Hepatocyte (in vitro differentiated cells): ENCODE results near the gene HPX. TPM values are rescaled to one million over a fixed set of nuclear protein-coding genes. Genes with fewer than 3 reads are reported as not detected.

Experiments
- DNase-seq: peaks from one replicate; pipeline ENCODE4 v3.0.0-alpha.2; 2016; ENCODE audit warnings: low spot score
- H2AFZ ChIP-seq: fragments of 200-600 bp; sonication (generic); 2 replicates; pipeline ENCODE4 v1.6.0; 2016; ENCODE audit warnings: antibody characterized with exemption, mild to moderate bottlenecking
- H3K27ac ChIP-seq: fragments of 200-600 bp; sonication (generic); 2 replicates; pipeline ENCODE4 v1.5.1; 2016; ENCODE audit warnings: mild to moderate bottlenecking
- H3K27me3 ChIP-seq: fragments of 200-600 bp; sonication (generic); 2 replicates; pipeline ENCODE4 v1.6.1; 2016
- H3K36me3 ChIP-seq: fragments of 200-600 bp; sonication (generic); replicated peaks from 2 replicates; pipeline ENCODE4 v1.5.1; 2016; ENCODE audit warnings: low read depth; ENCODE audit not compliant: insufficient read depth
- H3K4me1 ChIP-seq: fragments of 200-600 bp; sonication (generic); 2 replicates; pipeline ENCODE4 v1.5.1; 2016; ENCODE audit warnings: mild to moderate bottlenecking, moderate library complexity; ENCODE audit not compliant: insufficient read depth
- H3K4me2 ChIP-seq: fragments of 200-600 bp; sonication (generic); 2 replicates; pipeline ENCODE4 v1.6.0; 2016
- H3K4me3 ChIP-seq: fragments of 200-600 bp; sonication (generic); 2 replicates; pipeline ENCODE4 v1.5.1; 2016; ENCODE audit warnings: mild to moderate bottlenecking
- H3K79me2 ChIP-seq: fragments of 200-600 bp; sonication (generic); 2 replicates; pipeline ENCODE4 v1.6.0; 2017; ENCODE audit warnings: mild to moderate bottlenecking
- H3K9me2 ChIP-seq: fragments of 200-600 bp; sonication (generic); replicated peaks from 2 replicates; pipeline ENCODE4 v1.6.0; 2017; ENCODE audit warnings: mild to moderate bottlenecking; ENCODE audit not compliant: insufficient read depth
- H3K9me3 ChIP-seq: fragments of 200-600 bp; sonication (generic); 2 replicates; pipeline ENCODE4 v1.5.1; 2016; ENCODE audit warnings: low read depth, mild to moderate bottlenecking
- H4K20me1 ChIP-seq: fragments of 200-600 bp; sonication (generic); 2 replicates; pipeline ENCODE4 v1.6.0; 2016; ENCODE audit warnings: mild to moderate bottlenecking; ENCODE audit not compliant: insufficient read depth, poor library complexity, severe bottlenecking
- CTCF ChIP-seq: fragments of 200-600 bp; sonication (generic); IDR thresholded peaks from 2 replicates; pipeline ENCODE4 v1.5.1; 2016; ENCODE audit warnings: antibody characterized with exemption, mild to moderate bottlenecking; ENCODE audit not compliant: poor library complexity
- EZH2 ChIP-seq: fragments of 200-600 bp; sonication (generic); IDR thresholded peaks from 2 replicates; pipeline ENCODE4 v1.6.1; 2016; ENCODE audit warnings: antibody characterized with exemption, mild to moderate bottlenecking, borderline replicate concordance
- EZH2phosphoT487 ChIP-seq: fragments of 200-600 bp; sonication (generic); IDR thresholded peaks from one replicate; pipeline ENCODE4 v1.6.1; 2018; ENCODE audit warnings: antibody characterized with exemption, mild to moderate bottlenecking, low read depth, moderate library complexity; ENCODE audit not compliant: unreplicated experiment, severe bottlenecking
- WGBS: methylation state at CpG from one replicate; pipeline ENCODE4 v1.1.6; 2016; ENCODE audit warnings: low lambda C conversion rate; ENCODE audit errors: missing lambda C conversion rate; 5-methylcytosine and 5-hydroxymethylcytosine counted together
- polyA plus RNA-seq: library from polyadenylated mRNA; unstranded; fragments of >200 nt; fragmentation: Nextera tagmentation; extraction: Ambion mirVana; gene quantifications from 2 replicates; pipeline ENCODE4 v1.2.1, GENCODE V29; 2016
- total RNA-seq: library from RNA; depleted of rRNA; stranded (reverse); fragments of >200 nt; gene quantifications from 2 replicates; pipeline ENCODE4 v1.2.3, GENCODE V29; 2014

Gene HPX
- total and polyA plus RNA-seq, 2 experiments from 2014 or later = 358 to 361 TPM

- no peaks in the 10 kb centered on the region for H3K9me2 ChIP-seq
- no peaks in the 10 kb centered on the region for H4K20me1 ChIP-seq
- no peaks in the 10 kb centered on the region for H3K79me2 ChIP-seq
- no peaks in the 10 kb centered on the region for H3K27me3 ChIP-seq
- H3K4me3 ChIP-seq = no peak overlapping the region
- H2AFZ ChIP-seq = no peak overlapping the region
- DNase-seq = peak; percentile 74
- H3K36me3 ChIP-seq = no peaks in the 10 kb centered on the region
- H3K4me2 ChIP-seq = no peak overlapping the region
- WGBS = 43% methylated on average over 5 of the region's 5 CpGs
- TF ChIP-seq EZH2 (no peak), EZH2phosphoT487 (no peak), CTCF (peak; percentile 67)
- peaks cover 20% of the 10 kb centered on the region for H3K4me1 ChIP-seq
- H3K9me3 ChIP-seq = no peaks in the 10 kb centered on the region
- H3K27ac ChIP-seq = no peak overlapping the region
These were observed 2.6 kb upstream of the HPX start for GRCh38 chr11:6443269-6444003.

GRCh38 chr11:6442441-6442840 lies 1.7 kb upstream of the HPX start:
- H3K4me3 ChIP-seq = no peak overlapping the region
- H3K4me1 ChIP-seq = peaks cover 20% of the 10 kb centered on the region
- H3K36me3 ChIP-seq = no peaks in the 10 kb centered on the region
- no peak for TF ChIP-seq EZH2
- TF ChIP-seq EZH2phosphoT487 = no peak
- no peak for TF ChIP-seq CTCF
- H3K79me2 ChIP-seq = no peaks in the 10 kb centered on the region
- DNase-seq = no peak
- H3K9me3 ChIP-seq = no peaks in the 10 kb centered on the region
- no peak overlapping the region for H3K4me2 ChIP-seq
- H3K27me3 ChIP-seq = no peaks in the 10 kb centered on the region
- no peak overlapping the region for H2AFZ ChIP-seq
- 95% methylated on average over 4 of the region's 4 CpGs for WGBS
- no peaks in the 10 kb centered on the region for H3K9me2 ChIP-seq
- H4K20me1 ChIP-seq = no peaks in the 10 kb centered on the region
- no peak overlapping the region for H3K27ac ChIP-seq

- Histone ChIP-seq H2AFZ (no peak overlapping the region), H3K9me2 (no peaks in the 10 kb centered on the region), H3K36me3 (no peaks in the 10 kb centered on the region), H3K9me3 (no peaks in the 10 kb centered on the region), H3K4me1 (peaks cover 20% of the 10 kb centered on the region), H3K27me3 (no peaks in the 10 kb centered on the region), H3K79me2 (no peaks in the 10 kb centered on the region), H3K4me3 (no peak overlapping the region), H3K4me2 (no peak overlapping the region), H4K20me1 (no peaks in the 10 kb centered on the region), H3K27ac (no peak overlapping the region)
- WGBS = 30% methylated on average over 1 of the region's 1 CpG
- TF ChIP-seq EZH2 = no peak
- TF ChIP-seq CTCF = peak; percentile 69
- no peak for TF ChIP-seq EZH2phosphoT487
- DNase-seq = peak; percentile 77
These were observed 1.7 kb downstream of the HPX start for GRCh38 chr11:6438979-6439571.
